ENCODE measurements around the gene MYLK. TPM values are rescaled to one million over a fixed set of nuclear protein-coding genes. Genes with fewer than 3 reads are reported as not detected.

The MYLK gene
- total and polyA plus RNA-seq, 9 of the 15 experiments (the other 6 are each of a cell fraction or from before 2014, with no cell fraction given), result 0.11 to 0.53 (median 0.18) TPM; not detected in 2

DNA sequence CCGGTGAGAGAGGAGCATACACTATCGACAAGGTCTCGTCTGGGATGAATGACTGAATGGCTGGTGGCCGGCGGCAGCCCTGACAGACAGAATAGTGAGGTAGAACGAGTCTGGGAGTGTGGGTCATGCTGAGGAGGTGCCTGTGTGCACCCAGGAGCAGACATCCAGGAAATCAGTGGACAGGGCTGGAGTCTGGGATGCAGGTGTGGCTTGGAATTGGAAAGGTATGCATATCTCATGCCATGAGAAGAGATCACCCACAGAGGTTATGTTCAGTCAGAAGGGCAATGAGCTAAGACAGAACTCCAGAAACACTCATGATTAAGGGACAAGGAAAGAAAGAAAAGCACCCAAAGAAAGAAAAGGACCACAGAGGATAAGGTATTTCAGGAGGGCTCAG is 320.1 kb downstream of the MYLK start:
- Histone ChIP-seq H3K4me1 (replicated peaks in 1 of 2; ENCODE audit: control insufficient read depth in 2 of 2, insufficient read depth in 2 of 2, low read length in 2 of 2) (peaks cover 0 to 4% of the 10 kb centered on the region in 2 experiments; a peak in 1 of 5 replicates), H3K9me1 (ENCODE audit: control insufficient read depth, insufficient read depth, low read length) (no peaks in the 10 kb centered on the region), H3K36me3 (ENCODE audit: control insufficient read depth, insufficient read depth, low read length) (no peaks in the 10 kb centered on the region), H3K4me2 (ENCODE audit: insufficient read depth, low read length) (no peak overlapping the region), H3K9ac (ENCODE audit: insufficient read depth in 1 of 2, low read depth in 2 of 2, low read length in 2 of 2) (no peak overlapping the region), H3K79me2 (ENCODE audit: control insufficient read depth, insufficient read depth, low read length) (no peaks in the 10 kb centered on the region), H2AFZ (ENCODE audit: low read depth, low read length) (no peak overlapping the region), H3K9me3 (replicated peaks; ENCODE audit: control insufficient read depth, insufficient read depth, low read depth, low read length) (no peaks in the 10 kb centered on the region), H3K27me3 (ENCODE audit: control insufficient read depth in 2 of 2, insufficient read depth in 2 of 2, low read length in 2 of 2) (no peaks in the 10 kb centered on the region), H3K4me3 (no peak overlapping the region), H3K27ac (ENCODE audit: extremely low read depth, low read depth, low read length) (no peak overlapping the region), H4K20me1 (replicated peaks; ENCODE audit: control insufficient read depth, insufficient read depth, low read length) (no peaks in the 10 kb centered on the region)
- in situ Hi-C loops (cut with MboI), result no loop called here
- no peak for ATAC-seq
- 80% methylated on average over 4 of the region's 6 CpGs for WGBS (ENCODE audit: insufficient coverage, low coverage, missing lambda C conversion rate)
- intact Hi-C loops (cut with micrococcal nuclease), result no loop called here
- no TSS peak for BruUV-seq (replicated peaks)
- ChIA-PET CTCF (ENCODE audit: low intra/inter-chr PET ratio) (no interaction called here), POLR2A (no interaction called here)
- DNase-seq (ENCODE audit: extremely low read depth in 1 of 4, low spot score in 3 of 4), result no peak
- TF ChIP-seq GATAD2B (IDR thresholded peaks at IDR 0.05; ENCODE audit: borderline replicate concordance) (no peak), BRD9 (IDR thresholded peaks at IDR 0.05; ENCODE audit: low read depth, partially characterized antibody) (no peak), CCAR2 (IDR thresholded peaks at IDR 0.05; ENCODE audit: low read depth, low read length) (no peak)
- no peak for FAIRE-seq

GRCh38 chr3:123562547-123562946 is 321.6 kb downstream of the MYLK start:
- Histone ChIP-seq H3K27ac (ENCODE audit: extremely low read depth, low read depth, low read length) (no peak overlapping the region), H3K4me3 (no peak overlapping the region), H3K27me3 (ENCODE audit: control insufficient read depth in 2 of 2, insufficient read depth in 2 of 2, low read length in 2 of 2) (no peaks in the 10 kb centered on the region), H3K9me1 (ENCODE audit: control insufficient read depth, insufficient read depth, low read length) (no peaks in the 10 kb centered on the region), H4K20me1 (replicated peaks; ENCODE audit: control insufficient read depth, insufficient read depth, low read length) (no peaks in the 10 kb centered on the region), H2AFZ (ENCODE audit: low read depth, low read length) (no peak overlapping the region), H3K4me1 (replicated peaks in 1 of 2; ENCODE audit: control insufficient read depth in 2 of 2, insufficient read depth in 2 of 2, low read length in 2 of 2) (no peaks in the 10 kb centered on the region), H3K79me2 (ENCODE audit: control insufficient read depth, insufficient read depth, low read length) (no peaks in the 10 kb centered on the region), H3K9me3 (replicated peaks; ENCODE audit: control insufficient read depth, insufficient read depth, low read depth, low read length) (no peaks in the 10 kb centered on the region), H3K9ac (ENCODE audit: insufficient read depth in 1 of 2, low read depth in 2 of 2, low read length in 2 of 2) (no peak overlapping the region), H3K4me2 (ENCODE audit: insufficient read depth, low read length) (no peak overlapping the region), H3K36me3 (ENCODE audit: control insufficient read depth, insufficient read depth, low read length) (no peaks in the 10 kb centered on the region)
- intact Hi-C loops (cut with micrococcal nuclease) (no loop called here), in situ Hi-C loops (cut with MboI) (no loop called here)
- 33% methylated on average over 1 of the region's 1 CpG for WGBS (ENCODE audit: insufficient coverage, low coverage, missing lambda C conversion rate)
- no TSS peak for BruUV-seq (replicated peaks)
- ATAC-seq, result no peak
- DNase-seq (ENCODE audit: extremely low read depth in 1 of 4, low spot score in 3 of 4), result no peak
- ChIA-PET POLR2A (interaction anchor here (1.0 kb wide), 1 partner anchor 23 kb away, joined by 3 read pairs; no protein-coding TSS in a partner anchor), CTCF (ENCODE audit: low intra/inter-chr PET ratio) (no interaction called here)
- FAIRE-seq, result no peak
- TF ChIP-seq ARID3A (IDR thresholded peaks at IDR 0.05; ENCODE audit: borderline replicate concordance, low read depth, low read length) (no peak), MEF2D (tag; conservative IDR thresholded peaks at IDR 0.05; ENCODE audit: low read depth) (no peak), EP300 (IDR thresholded peaks at IDR 0.05; ENCODE audit: low read length) (no peak), GATA2 (CRISPR knock-in tag; IDR thresholded peaks at IDR 0.05) (no peak), POLR3G (IDR thresholded peaks at IDR 0.05; ENCODE audit: extremely low read depth, insufficient read length, insufficient replicate concordance) (no peak), NKRF (IDR thresholded peaks at IDR 0.05; ENCODE audit: borderline replicate concordance) (no peak), E2F8 (IDR thresholded peaks at IDR 0.05; ENCODE audit: low read depth, partially characterized antibody) (no peak)

Data from K562 (cell line).